Tibial nerve (tissue), 4 donors: ENCODE measurements around the gene THSD7B.

ENCODE experiments used
- EP300 ChIP-seq, 2 donors: sonication (generic); formaldehyde crosslinking; IDR thresholded peaks; one replicate each; pipeline ENCODE4 v1.6.1; 2017; ENCODE audit warnings: antibody characterized with exemption in 2 of 2, mild to moderate bottlenecking in 1 of 2
- POLR2A ChIP-seq, 2 donors: fragments of 450-650 bp; IDR thresholded peaks; one replicate each; pipeline ENCODE4 v1.6.1; 2017; ENCODE audit warnings: antibody characterized with exemption in 2 of 2, mild to moderate bottlenecking in 2 of 2, moderate library complexity in 2 of 2
- TF ChIP-seq, protein P1 (sequence below), 5 experiments: fragments of 200-600 bp in 3 of 5; fragments of 450-650 bp in 2 of 5; sonication (generic) in 3 of 5; IDR thresholded peaks; one replicate each; pipeline ENCODE4 v1.5.1; 2016 to 2019; ENCODE audit warnings: antibody characterized with exemption in 5 of 5, mild to moderate bottlenecking in 3 of 5, moderate library complexity in 2 of 5

- TF ChIP-seq, protein P1, sequence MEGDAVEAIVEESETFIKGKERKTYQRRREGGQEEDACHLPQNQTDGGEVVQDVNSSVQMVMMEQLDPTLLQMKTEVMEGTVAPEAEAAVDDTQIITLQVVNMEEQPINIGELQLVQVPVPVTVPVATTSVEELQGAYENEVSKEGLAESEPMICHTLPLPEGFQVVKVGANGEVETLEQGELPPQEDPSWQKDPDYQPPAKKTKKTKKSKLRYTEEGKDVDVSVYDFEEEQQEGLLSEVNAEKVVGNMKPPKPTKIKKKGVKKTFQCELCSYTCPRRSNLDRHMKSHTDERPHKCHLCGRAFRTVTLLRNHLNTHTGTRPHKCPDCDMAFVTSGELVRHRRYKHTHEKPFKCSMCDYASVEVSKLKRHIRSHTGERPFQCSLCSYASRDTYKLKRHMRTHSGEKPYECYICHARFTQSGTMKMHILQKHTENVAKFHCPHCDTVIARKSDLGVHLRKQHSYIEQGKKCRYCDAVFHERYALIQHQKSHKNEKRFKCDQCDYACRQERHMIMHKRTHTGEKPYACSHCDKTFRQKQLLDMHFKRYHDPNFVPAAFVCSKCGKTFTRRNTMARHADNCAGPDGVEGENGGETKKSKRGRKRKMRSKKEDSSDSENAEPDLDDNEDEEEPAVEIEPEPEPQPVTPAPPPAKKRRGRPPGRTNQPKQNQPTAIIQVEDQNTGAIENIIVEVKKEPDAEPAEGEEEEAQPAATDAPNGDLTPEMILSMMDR (IDR thresholded peaks at IDR 0.05): no peak
- TF ChIP-seq POLR2A (IDR thresholded peaks at IDR 0.05) (no peak), EP300 (IDR thresholded peaks at IDR 0.05) (no peak)
Observed at GRCh38 chr2:137693534-137693933, 928.2 kb downstream of the THSD7B start.
